Hypothalamus (tissue), 51 donors: ENCODE measurements around the gene MRPS35.
"Not testable (repeated sequence)": the region's sequence is repeated elsewhere in the genome, so short reads cannot be mapped to it uniquely, and the experiment has no call there.

Source experiments
- DNase-seq, 51 donors: peaks; one replicate each; lab custom pipeline; 2025; lab: John Stamatoyannopoulos, UW

MRPS35 gene

GRCh38 chr12:27707216-27707615, 3.4 kb upstream of the MRPS35 start:
- DNase-seq: no peak

DNA sequence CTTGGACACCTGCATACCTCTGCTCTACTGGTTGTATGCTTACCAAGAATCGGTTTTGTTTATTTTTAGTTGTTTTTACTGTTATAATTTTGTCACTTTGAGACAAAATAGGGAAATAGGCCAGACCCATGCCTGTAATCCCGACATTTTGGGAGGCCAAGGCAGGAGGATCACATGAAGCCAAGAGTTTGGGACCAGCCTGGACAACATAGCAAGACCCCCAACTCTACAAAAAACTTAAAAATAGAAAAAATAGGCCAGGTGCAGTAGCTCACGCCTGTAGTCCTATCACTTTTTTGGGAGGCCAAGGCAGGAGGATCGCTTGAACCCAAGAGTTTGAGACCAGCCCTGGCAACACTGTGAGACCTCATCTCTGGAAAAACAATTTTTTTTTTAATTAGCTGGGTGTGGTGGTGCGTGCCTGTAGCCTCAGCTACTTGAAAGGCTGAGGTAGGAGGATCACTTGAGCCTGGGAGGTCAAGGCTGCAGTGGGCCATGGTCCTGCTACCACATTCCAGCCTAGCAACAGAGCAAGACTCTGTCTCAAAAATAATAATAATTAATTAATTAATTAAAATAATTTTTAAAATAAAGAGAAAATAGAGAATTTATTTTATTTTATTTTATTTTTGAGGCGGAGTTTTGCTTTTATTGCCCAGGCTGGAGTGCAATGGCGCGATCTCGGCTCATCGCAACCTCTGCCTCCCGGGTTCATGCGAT, 1.3 kb upstream of the MRPS35 start:
- no peak for DNase-seq

- peak in 3 of 51 donors; percentile 39 to 57 (median 46) for DNase-seq
Measured at GRCh38 chr12:27709932-27710591, 570 bp upstream of the MRPS35 start.

DNA sequence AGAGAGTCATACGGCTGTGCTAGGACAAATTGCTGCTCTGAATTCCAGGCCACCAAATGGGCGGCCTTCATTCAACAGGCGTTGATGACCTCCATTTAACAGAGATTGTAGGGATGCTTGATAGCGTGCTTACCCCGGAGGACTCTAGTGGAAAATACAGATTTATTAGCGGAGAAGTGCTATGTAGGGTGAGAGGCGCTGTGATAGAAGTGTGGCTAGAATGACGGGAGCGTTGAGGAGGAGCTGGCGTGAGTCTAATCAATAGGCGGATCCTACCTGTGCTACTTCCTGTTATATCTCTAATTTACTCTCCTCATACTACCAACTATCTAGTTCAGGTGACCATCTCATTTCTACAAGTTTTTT, 668 bp downstream of the MRPS35 start:
- peak in 2 of 51 donors; percentile 39 to 43 for DNase-seq

DNA sequence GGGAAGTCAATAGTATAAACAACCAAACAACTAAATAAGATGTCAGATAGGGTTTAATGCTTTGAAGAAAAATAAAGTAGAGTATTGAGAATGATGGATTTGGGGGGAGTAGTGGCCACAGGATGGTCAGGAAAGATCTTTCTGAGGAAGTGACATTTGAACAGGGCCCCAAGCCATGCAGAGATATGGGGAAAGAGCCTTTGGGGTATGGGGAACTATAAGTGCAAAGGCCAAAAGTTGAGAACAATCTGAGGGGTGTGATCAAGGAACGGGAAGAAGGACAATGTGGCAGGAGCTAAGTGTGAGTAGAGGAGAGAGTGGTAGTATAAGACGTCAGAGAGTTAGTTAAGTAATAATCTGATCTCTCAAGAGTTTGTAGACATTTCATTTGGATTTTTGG, 1.3 kb downstream of the MRPS35 start:
- DNase-seq: no peak

GRCh38 chr12:27723212-27723611, 12.6 kb downstream of the MRPS35 start:
- DNase-seq: no peak

GRCh38 chr12:27730097-27730588, 19.5 kb downstream of the MRPS35 start:
- DNase-seq: no peak

DNA sequence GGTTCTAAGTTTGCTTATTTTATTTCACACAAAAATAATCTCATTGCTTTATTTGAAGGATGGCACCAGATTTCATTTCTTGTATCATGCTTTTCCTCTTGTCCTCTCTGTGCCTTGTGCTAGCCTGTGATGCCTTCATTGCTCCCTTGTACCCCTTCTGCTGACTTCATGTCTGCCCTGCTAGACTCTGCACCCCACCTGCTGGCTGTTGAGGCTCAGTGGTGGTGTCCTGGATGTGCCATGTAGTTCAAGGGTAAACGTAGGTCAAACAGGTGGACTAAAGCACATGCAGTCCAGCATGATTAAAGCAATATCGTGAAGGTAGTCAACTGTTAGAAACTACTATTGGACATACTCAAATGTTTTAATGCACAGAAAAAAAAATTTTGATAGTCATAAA, 21.6 kb downstream of the MRPS35 start:
- no peak for DNase-seq

DNA sequence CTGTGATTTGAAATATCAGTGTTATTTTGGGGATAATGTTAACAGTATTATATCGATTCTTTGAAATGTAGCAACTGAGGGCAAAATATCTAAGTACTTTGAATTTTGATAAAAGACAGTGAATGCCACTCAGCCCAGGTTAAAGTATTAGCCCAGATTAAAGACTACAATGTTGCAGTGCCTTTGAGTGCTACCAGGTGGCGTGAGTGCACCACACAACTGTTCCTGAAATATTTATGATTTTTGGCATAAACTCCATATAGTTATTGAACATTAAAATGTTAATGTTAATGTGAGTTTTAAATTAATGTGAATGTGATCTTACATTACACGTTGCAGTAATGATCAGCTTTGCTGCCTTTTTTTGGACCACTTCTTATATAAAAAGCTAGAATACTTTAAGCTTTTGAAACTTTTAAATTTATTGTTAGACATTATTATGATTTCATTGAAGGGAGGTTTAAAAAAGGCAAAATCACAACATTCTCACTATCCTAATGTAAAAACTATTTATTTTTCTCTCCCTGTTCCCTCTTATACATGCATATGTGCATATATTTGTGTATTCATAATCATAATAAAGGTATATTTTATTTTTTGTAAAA, 22.5 kb downstream of the MRPS35 start:
- DNase-seq: peak in 4 of 51 donors; percentile 7 to 29 (median 16)

GRCh38 chr12:27733791-27734190, 23.2 kb downstream of the MRPS35 start:
- no peak for DNase-seq

- not testable (repeated sequence) for DNase-seq
Measured at GRCh38 chr12:27734321-27734720, 23.7 kb downstream of the MRPS35 start.

DNA sequence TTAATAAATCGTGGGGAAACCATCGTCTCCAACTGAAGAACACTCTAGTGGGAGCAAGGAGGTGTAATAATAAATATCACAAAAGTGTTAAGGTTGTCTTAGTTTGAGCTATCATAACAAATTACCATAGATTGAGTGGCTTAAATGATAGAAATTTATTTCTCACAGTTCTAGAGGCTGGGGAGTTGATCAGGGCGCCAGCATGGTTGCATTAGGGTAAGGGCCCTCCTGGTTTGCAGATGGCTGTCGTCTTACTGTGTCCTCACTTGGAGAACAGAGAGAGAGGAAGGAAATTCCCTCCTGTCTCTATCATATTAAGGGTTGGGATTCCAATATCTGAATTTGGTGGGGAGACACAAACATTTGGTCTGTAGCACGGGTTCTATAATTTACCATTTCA, 33.0 kb downstream of the MRPS35 start:
- DNase-seq: no peak

- not testable (repeated sequence) for DNase-seq
Measured at GRCh38 chr12:27745734-27746133, 35.1 kb downstream of the MRPS35 start.

GRCh38 chr12:27747111-27747820, 36.6 kb downstream of the MRPS35 start:
- no peak for DNase-seq

DNA sequence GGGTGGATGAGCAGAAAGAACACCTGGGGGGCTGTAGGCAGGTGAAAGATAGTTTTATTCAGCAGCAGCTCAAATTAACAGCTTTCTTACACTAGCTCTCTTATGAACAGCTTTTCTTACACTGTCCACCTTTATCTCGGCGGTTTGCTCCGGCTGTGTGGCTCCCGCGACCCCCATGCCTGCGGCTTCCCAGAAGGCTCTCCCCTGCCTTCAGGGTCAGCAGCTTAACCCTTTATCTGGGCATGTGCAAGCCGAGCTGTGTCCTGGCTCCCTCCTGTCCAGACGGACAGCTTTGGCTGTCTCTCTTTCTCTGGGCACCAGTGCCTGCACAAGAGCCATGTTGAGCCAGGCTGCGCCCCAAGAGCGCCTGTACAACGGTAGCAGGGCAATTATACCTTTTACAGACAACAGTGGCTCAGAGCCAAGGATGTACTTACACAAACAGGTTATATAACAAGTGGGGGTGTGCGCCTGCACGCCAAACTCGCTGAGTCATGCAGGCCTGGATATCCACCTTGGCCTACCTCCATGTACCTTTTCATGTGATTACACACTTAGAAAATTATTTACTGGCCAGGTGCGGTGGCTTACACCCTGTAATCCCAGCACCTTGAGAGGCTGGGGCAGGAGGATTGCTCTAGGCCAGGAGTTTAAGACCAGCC, 40.9 kb downstream of the MRPS35 start:
- no peak for DNase-seq

GRCh38 chr12:27754795-27755194, 44.2 kb downstream of the MRPS35 start:
- no peak for DNase-seq

- no peak for DNase-seq
Measured at GRCh38 chr12:27756670-27757195, 46.1 kb downstream of the MRPS35 start.

DNA sequence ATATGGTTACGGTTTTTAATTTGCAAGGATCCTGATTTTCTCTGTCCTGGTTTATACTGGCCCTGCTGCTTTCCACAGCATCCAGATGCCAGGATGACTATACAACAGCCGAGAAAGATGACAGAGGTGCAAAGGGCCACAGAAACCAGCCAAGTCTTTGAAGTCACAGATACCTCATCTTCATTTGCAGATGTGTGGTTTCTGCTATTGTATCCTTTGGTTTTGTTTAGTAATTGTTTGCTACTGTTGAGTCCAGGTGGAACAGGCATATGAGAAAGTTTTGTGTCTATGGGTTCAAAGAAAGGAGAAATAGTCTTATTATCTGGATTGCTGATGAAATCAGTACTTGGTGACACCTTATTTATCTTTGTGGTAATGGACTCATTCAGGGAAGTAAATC, 52.1 kb downstream of the MRPS35 start:
- DNase-seq: no peak

GRCh38 chr12:27766587-27766986, 56.0 kb downstream of the MRPS35 start:
- no peak for DNase-seq

DNA sequence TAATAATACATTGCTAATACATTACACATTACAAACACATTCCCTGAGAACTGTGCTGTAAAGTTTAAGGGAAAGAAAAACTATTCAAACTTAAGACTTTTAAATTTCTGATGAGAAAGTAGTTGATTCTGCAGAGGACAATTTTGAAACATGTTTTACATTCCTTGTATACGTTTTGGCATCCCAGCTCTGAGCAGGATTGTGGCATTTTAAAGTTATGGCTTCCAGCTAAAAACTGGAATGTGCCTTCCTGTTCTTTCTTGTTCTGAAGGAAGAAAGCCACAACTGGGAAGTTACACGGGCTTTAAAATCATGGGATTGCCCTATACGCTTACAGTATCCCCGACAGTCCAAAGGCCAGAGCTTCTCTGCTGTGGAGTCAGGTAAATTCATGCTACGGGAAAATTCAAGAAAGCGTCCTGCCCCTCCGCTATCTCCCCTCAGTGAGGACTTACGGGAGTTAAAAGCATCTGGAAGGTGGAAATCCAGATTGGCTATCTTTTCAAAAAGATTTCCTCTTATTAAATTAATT, 58.6 kb downstream of the MRPS35 start:
- DNase-seq: no peak
